Ectodermal cell (in vitro differentiated cells): ENCODE measurements around the gene IRF2BP2.

ENCODE experiments used
- H3K27ac ChIP-seq: 2 replicates; pipeline ENCODE4 v1.7.0; 2013; ENCODE audit warnings: mild to moderate bottlenecking, low read depth, low read length; ENCODE audit not compliant: insufficient read depth, poor library complexity, severe bottlenecking
- H3K27me3 ChIP-seq: 2 replicates; pipeline ENCODE4 v1.7.0; 2013; ENCODE audit warnings: mild to moderate bottlenecking, low read length; ENCODE audit not compliant: insufficient read depth, control insufficient read depth, poor library complexity, severe bottlenecking
- H3K36me3 ChIP-seq: one replicate; pipeline ENCODE4 v1.7.0; 2013; ENCODE audit warnings: low read length; ENCODE audit not compliant: control insufficient read depth, insufficient read depth
- H3K4me1 ChIP-seq: one replicate; pipeline ENCODE4 v1.7.0; 2013; ENCODE audit warnings: low read length; ENCODE audit not compliant: control insufficient read depth, insufficient read depth
- H3K4me3 ChIP-seq: 2 replicates; pipeline ENCODE4 v1.7.0; 2013; ENCODE audit warnings: low read depth, low read length, control low read depth; ENCODE audit not compliant: insufficient read depth
- H3K9me3 ChIP-seq: 2 replicates; pipeline ENCODE4 v1.7.0; 2013; ENCODE audit warnings: mild to moderate bottlenecking, low read length, moderate library complexity; ENCODE audit not compliant: control insufficient read depth
- WGBS, 2 experiments: methylation state at CpG; one replicate each; pipeline ENCODE4 v1.1.7; 2013; ENCODE audit warnings: missing lambda C conversion rate in 2 of 2; 5-methylcytosine and 5-hydroxymethylcytosine counted together

Gene IRF2BP2

GRCh38 chr1:234613128-234613875 lies 3.3 kb upstream of the IRF2BP2 start:
- H3K27me3 ChIP-seq, result no peaks in the 10 kb centered on the region
- H3K36me3 ChIP-seq, result no peaks in the 10 kb centered on the region
- peaks cover 32% of the 10 kb centered on the region for H3K4me1 ChIP-seq
- 90 to 92% methylated on average over 11 of the region's 12 CpGs for WGBS, 2 experiments
- no peaks in the 10 kb centered on the region for H3K9me3 ChIP-seq
- H3K27ac ChIP-seq, result no peak overlapping the region
- H3K4me3 ChIP-seq, result no peak overlapping the region

DNA sequence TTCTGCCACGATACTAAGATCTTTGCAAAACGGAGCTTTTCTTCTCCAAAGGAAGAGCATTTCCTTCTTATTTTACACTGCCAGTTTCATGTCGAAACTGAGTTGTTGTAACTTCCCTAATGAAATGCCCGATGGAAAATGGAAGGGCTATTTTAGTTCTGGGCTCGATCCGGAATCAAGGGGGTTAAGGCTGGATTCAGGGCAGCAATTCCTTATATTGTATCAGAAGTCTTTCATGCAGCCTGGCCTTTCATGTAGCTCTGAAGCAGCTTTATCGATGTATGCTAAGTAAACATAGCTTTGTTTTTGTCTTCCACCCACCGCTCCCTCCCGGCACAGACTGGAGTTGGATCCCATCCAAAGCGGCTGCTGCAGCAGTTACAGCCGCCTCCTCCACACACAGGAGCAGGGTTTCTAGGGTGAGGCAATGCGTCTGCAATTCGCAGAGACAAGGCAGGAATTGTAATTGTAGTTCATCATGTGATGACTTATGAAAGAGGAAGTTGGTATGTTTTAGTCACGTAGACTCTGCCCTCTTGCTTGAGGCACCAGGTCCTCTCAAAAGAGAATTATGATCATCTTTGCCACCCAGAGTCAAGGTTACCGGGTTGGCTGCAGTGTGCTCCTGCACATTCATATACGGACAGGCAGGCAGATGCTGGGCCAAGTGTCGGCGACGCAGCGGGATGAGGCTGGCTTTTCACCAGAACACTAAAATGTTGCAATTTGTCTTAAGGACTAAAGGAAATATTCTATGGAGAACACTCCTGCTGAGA lies 2.6 kb upstream of the IRF2BP2 start:
- H3K27ac ChIP-seq, result no peak overlapping the region

GRCh38 chr1:234611847-234612351 lies 1.9 kb upstream of the IRF2BP2 start:
- peaks cover 32% of the 10 kb centered on the region for H3K4me1 ChIP-seq
- no peaks in the 10 kb centered on the region for H3K9me3 ChIP-seq
- peak overlapping the region; percentile 60 for H3K4me3 ChIP-seq
- peak overlapping the region; percentile 91 for H3K27ac ChIP-seq
- no peaks in the 10 kb centered on the region for H3K27me3 ChIP-seq
- WGBS, 2 experiments, result 83 to 86% methylated on average over 7 of the region's 7 CpGs
- no peaks in the 10 kb centered on the region for H3K36me3 ChIP-seq

More for the DNA sequence above, 2.6 kb upstream of the IRF2BP2 start:
- WGBS, 2 experiments, result 63 to 72% methylated on average over 20 of the region's 20 CpGs
- H3K36me3 ChIP-seq, result no peaks in the 10 kb centered on the region
- H3K4me3 ChIP-seq, result no peak overlapping the region
- no peaks in the 10 kb centered on the region for H3K27me3 ChIP-seq
- peaks cover 28% of the 10 kb centered on the region for H3K4me1 ChIP-seq
- no peaks in the 10 kb centered on the region for H3K9me3 ChIP-seq

DNA sequence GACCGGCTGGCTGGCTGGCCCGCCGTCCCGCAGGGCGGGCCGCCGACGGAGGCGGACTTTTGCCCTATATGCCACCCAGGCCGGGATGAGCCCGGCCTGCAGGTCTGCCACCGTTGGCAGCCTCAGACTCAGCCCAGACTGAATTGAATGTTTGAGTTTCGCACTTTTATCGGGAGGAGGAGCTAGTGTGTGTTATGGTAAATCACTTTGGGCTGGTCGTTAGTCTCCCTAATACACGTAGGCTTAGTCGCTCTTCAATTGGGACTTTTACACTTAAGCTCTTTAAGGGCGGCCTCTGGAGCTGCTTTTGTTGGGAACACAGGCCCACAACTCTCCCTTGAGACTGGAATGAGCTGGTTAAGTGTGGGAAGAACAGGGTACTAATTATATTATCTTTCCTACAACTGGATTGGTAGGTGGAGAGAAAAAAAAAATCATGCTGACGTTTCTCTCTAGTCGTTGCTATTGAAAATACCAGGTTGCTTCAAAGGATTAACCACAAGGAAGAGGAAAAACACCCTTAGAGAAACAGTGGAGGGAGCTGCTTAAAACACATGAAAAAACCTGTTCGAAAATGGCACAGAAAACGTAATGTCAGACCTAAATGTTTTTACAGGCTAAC lies 1.4 kb upstream of the IRF2BP2 start:
- Histone ChIP-seq H3K36me3 (peaks cover 5% of the 10 kb centered on the region), H3K4me1 (peaks cover 32% of the 10 kb centered on the region), H3K27ac (peak overlapping the region; percentile 91), H3K4me3 (peak overlapping the region; percentile 60), H3K27me3 (no peaks in the 10 kb centered on the region), H3K9me3 (no peaks in the 10 kb centered on the region)
- 12 to 14% methylated on average over 22 of the region's 22 CpGs for WGBS, 2 experiments

GRCh38 chr1:234610666-234611224 lies 767 bp upstream of the IRF2BP2 start:
- Histone ChIP-seq H3K4me3 (peak overlapping the region; percentile 60), H3K36me3 (peaks cover 5% of the 10 kb centered on the region), H3K4me1 (peaks cover 34% of the 10 kb centered on the region), H3K27me3 (no peaks in the 10 kb centered on the region), H3K9me3 (no peaks in the 10 kb centered on the region), H3K27ac (peak overlapping the region; percentile 91)
- 0% methylated on average over 71 of the region's 71 CpGs for WGBS, 2 experiments

DNA sequence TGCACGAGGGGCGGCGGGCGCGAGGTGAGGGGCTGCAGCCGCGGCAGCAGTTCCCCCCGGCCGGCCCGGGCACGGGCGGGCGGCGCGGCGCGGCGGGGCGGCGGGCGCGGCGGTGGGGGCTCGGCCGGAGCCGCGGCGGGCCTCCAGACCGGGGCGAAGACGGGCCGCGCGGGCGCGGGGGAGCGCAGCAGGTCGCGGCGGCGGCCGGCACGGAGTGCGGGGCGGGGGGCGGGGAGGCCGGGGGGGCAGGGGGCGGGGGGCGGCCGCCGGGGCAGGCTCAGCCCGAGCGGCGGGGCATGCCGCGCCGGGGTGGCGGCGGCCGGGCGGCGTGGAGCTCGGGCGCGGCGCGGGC lies 311 bp downstream of the IRF2BP2 start:
- Histone ChIP-seq H3K36me3 (peaks cover 5% of the 10 kb centered on the region), H3K9me3 (no peaks in the 10 kb centered on the region), H3K4me3 (peak overlapping the region; percentile 60), H3K27ac (no peak overlapping the region), H3K4me1 (peaks cover 36% of the 10 kb centered on the region), H3K27me3 (no peaks in the 10 kb centered on the region)
- WGBS, 2 experiments, result 0 to 1% methylated on average over 67 of the region's 67 CpGs

- peaks cover 5% of the 10 kb centered on the region for H3K36me3 ChIP-seq
- H3K4me1 ChIP-seq, result peaks cover 34% of the 10 kb centered on the region
- no peaks in the 10 kb centered on the region for H3K27me3 ChIP-seq
- 0% methylated on average over 117 to 121 of the region's 121 CpGs for WGBS, 2 experiments
- H3K4me3 ChIP-seq, result peak overlapping the region; percentile 67
- H3K27ac ChIP-seq, result peak overlapping the region; percentile 20
- no peaks in the 10 kb centered on the region for H3K9me3 ChIP-seq
Observed at GRCh38 chr1:234608911-234609690, 877 bp downstream of the IRF2BP2 start.

GRCh38 chr1:234608025-234608910 lies 1.7 kb downstream of the IRF2BP2 start:
- Histone ChIP-seq H3K9me3 (no peaks in the 10 kb centered on the region), H3K27ac (peak overlapping the region; percentile 27), H3K27me3 (no peaks in the 10 kb centered on the region), H3K4me1 (peaks cover 35% of the 10 kb centered on the region), H3K4me3 (peak overlapping the region; percentile 67), H3K36me3 (peaks cover 5% of the 10 kb centered on the region)
- 4 to 5% methylated on average over 68 of the region's 68 CpGs for WGBS, 2 experiments
